Body of pancreas (tissue), 4 donors: Measurements from ENCODE around the gene PRPF31.

ENCODE experiments used
- CTCF ChIP-seq, 7 experiments: fragments of 450-650 bp in 4 of 7; fragments of 200-600 bp in 3 of 7; sonication (generic) in 3 of 7; IDR thresholded peaks; one replicate each; pipeline ENCODE4 v1.5.1; 2016 to 2019; ENCODE audit warnings: antibody characterized with exemption in 7 of 7
- POLR2A ChIP-seq, 3 donors: fragments of 450-650 bp; IDR thresholded peaks; one replicate each; pipeline ENCODE4 v1.6.1; 2016; ENCODE audit warnings: antibody characterized with exemption in 3 of 3, mild to moderate bottlenecking in 2 of 3

GRCh38 chr19:54142166-54142780 lies 26.7 kb downstream of the PRPF31 start:
- TF ChIP-seq CTCF (IDR thresholded peaks at IDR 0.05), result no peak
- TF ChIP-seq POLR2A (IDR thresholded peaks at IDR 0.05), result no peak
